H1 (cell line): ENCODE measurements around the gene PRKCA. TPM values are rescaled to one million over a fixed set of nuclear protein-coding genes. Genes with fewer than 3 reads are reported as not detected.

Experiments
- CTCF ChIA-PET: fragments of 300-600 bp; sonication (Branson Sonifier 250); formaldehyde crosslinking; loops from one replicate; lab custom pipeline; 2021; ENCODE audit not compliant: partially characterized antibody; lab: Charles Lee
- POLR2A ChIA-PET: fragments of 300-600 bp; sonication (Branson Sonifier 250); formaldehyde crosslinking; loops from one replicate; lab custom pipeline; 2021; ENCODE audit warnings: inconsistent platforms; ENCODE audit not compliant: partially characterized antibody; lab: Charles Lee
- DNase-seq, 2 experiments: peaks; one replicate each; pipeline versions ENCODE4 v3.0.0 to v3.0.0-alpha.2; 2010 to 2022; ENCODE audit warnings: low spot score in 2 of 2, low read depth in 1 of 2, mixed read lengths in 1 of 2
- FAIRE-seq: peaks from 2 replicates; lab custom pipeline; 2011; peaks lifted over from hg19 to GRCh38; lab: Jason Lieb, UNC
- H2AFZ ChIP-seq: 2 replicates; pipeline ENCODE4 v1.8.1; 2012; ENCODE audit warnings: low read length, inconsistent platforms
- H2AK5ac ChIP-seq: 2 replicates; pipeline ENCODE4 v1.6.1; 2013; ENCODE audit warnings: low read depth, low read length
- H2BK120ac ChIP-seq: replicated peaks from 2 replicates; pipeline ENCODE3; 2013; ENCODE audit warnings: low read depth, low read length, inconsistent platforms
- H2BK12ac ChIP-seq: 2 replicates; pipeline ENCODE4 v1.6.1; 2013; ENCODE audit warnings: low read depth, low read length
- H2BK15ac ChIP-seq: 2 replicates; pipeline ENCODE4 v1.6.1; 2013; ENCODE audit warnings: low read length
- H2BK20ac ChIP-seq: 2 replicates; pipeline ENCODE4 v1.6.1; 2013; ENCODE audit warnings: low read length
- H2BK5ac ChIP-seq: 2 replicates; pipeline ENCODE4 v1.6.1; 2013; ENCODE audit warnings: low read depth, low read length
- H3K14ac ChIP-seq: 2 replicates; pipeline ENCODE4 v1.6.1; 2013; ENCODE audit warnings: inconsistent platforms; ENCODE audit not compliant: insufficient read length
- H3K18ac ChIP-seq: 2 replicates; pipeline ENCODE4 v1.6.1; 2013; ENCODE audit warnings: low read length; ENCODE audit errors: extremely low read depth
- H3K23ac ChIP-seq: 2 replicates; pipeline ENCODE4 v1.6.1; 2013; ENCODE audit warnings: inconsistent platforms; ENCODE audit not compliant: insufficient read length
- H3K23me2 ChIP-seq: 2 replicates; pipeline ENCODE4 v1.6.1; 2013; ENCODE audit warnings: low read depth, low read length
- H3K27ac ChIP-seq: 2 replicates; pipeline ENCODE4 v1.6.1; 2011; ENCODE audit warnings: low read depth, low read length, inconsistent platforms
- H3K27me3 ChIP-seq, 4 experiments: replicated peaks in 1 of 4; 1 replicate in 1 of 4; 2 replicates in 3 of 4; pipeline versions ENCODE4 v1.6.1 to v1.8.1; 2011 to 2013; ENCODE audit warnings: low read length in 3 of 4, mild to moderate bottlenecking in 3 of 4, inconsistent platforms in 2 of 4, mixed read lengths in 2 of 4, moderate library complexity in 1 of 4; ENCODE audit not compliant: control insufficient read depth in 3 of 4, insufficient read depth in 3 of 4; ENCODE audit errors: extremely low read depth in 1 of 4
- H3K36me3 ChIP-seq, 4 experiments: 2 replicates each; pipeline versions ENCODE4 v1.6.1 to v1.8.1; 2011 to 2013; ENCODE audit warnings: mild to moderate bottlenecking in 4 of 4, low read length in 3 of 4, moderate library complexity in 2 of 4, control low read depth in 1 of 4, inconsistent platforms in 1 of 4; ENCODE audit not compliant: insufficient read depth in 4 of 4, control insufficient read depth in 2 of 4
- H3K4ac ChIP-seq: replicated peaks from 2 replicates; pipeline ENCODE3; 2013; ENCODE audit warnings: low read length, low read depth, mixed read lengths, inconsistent platforms; ENCODE audit not compliant: insufficient read length
- H3K4me1 ChIP-seq, 4 experiments: replicated peaks in 1 of 4; 1 replicate in 1 of 4; 2 replicates in 3 of 4; pipeline versions ENCODE4 v1.6.1 to v1.8.1; 2011 to 2013; ENCODE audit warnings: low read length in 3 of 4, inconsistent platforms in 2 of 4, mixed read lengths in 1 of 4; ENCODE audit not compliant: insufficient read depth in 4 of 4, control insufficient read depth in 3 of 4
- H3K4me2 ChIP-seq, 2 experiments: 2 replicates each; pipeline versions ENCODE4 v1.6.1 to v1.8.1; 2011 to 2013; ENCODE audit warnings: low read depth in 2 of 2, low read length in 2 of 2, control low read depth in 1 of 2, inconsistent platforms in 1 of 2, mild to moderate bottlenecking in 1 of 2; ENCODE audit not compliant: insufficient read depth in 1 of 2
- H3K4me3 ChIP-seq, 4 experiments: fragments of 200-600, 300-600 bp in 1 of 4; sonication (generic), shearing (Covaris generic), sonication (Bioruptor Twin) in 1 of 4; 2 replicates each; pipeline versions ENCODE4 v1.5.1 to v1.8.1; 2011 to 2016; ENCODE audit warnings: low read length in 4 of 4, low read depth in 3 of 4, control low read depth in 2 of 4, inconsistent platforms in 2 of 4, mild to moderate bottlenecking in 2 of 4, mixed read lengths in 1 of 4, moderate library complexity in 1 of 4; ENCODE audit not compliant: insufficient read depth in 2 of 4; ENCODE audit errors: extremely low read depth in 1 of 4
- H3K56ac ChIP-seq: replicated peaks from 2 replicates; pipeline ENCODE3; 2013; ENCODE audit warnings: low read depth, mild to moderate bottlenecking, mixed read lengths, low read length, inconsistent platforms; ENCODE audit not compliant: insufficient read length
- H3K79me1 ChIP-seq: 2 replicates; pipeline ENCODE4 v1.6.1; 2013; ENCODE audit warnings: low read depth, low read length, control low read depth
- H3K79me2 ChIP-seq, 2 experiments: 2 replicates each; pipeline versions ENCODE4 v1.6.1 to v1.8.1; 2012 to 2013; ENCODE audit warnings: low read length in 2 of 2, mild to moderate bottlenecking in 2 of 2, inconsistent platforms in 1 of 2; ENCODE audit not compliant: insufficient read depth in 2 of 2, control insufficient read depth in 1 of 2
- H3K9ac ChIP-seq, 4 experiments: replicated peaks in 1 of 4; 1 replicate in 1 of 4; 2 replicates in 3 of 4; pipeline versions ENCODE4 v1.6.1 to v1.8.1; 2011 to 2013; ENCODE audit warnings: low read depth in 3 of 4, low read length in 3 of 4, control low read depth in 2 of 4, mild to moderate bottlenecking in 2 of 4, moderate library complexity in 2 of 4, inconsistent platforms in 1 of 4; ENCODE audit errors: extremely low read depth in 1 of 4
- H3K9me3 ChIP-seq, 2 experiments: 2 replicates each; pipeline versions ENCODE4 v1.6.1 to v1.8.1; 2012 to 2013; ENCODE audit warnings: mild to moderate bottlenecking in 2 of 2, moderate library complexity in 2 of 2, control low read depth in 1 of 2, inconsistent platforms in 1 of 2, low read depth in 1 of 2, low read length in 1 of 2, mixed read lengths in 1 of 2; ENCODE audit not compliant: insufficient read depth in 2 of 2
- H4K20me1 ChIP-seq, 2 experiments: replicated peaks in 1 of 2; 2 replicates each; pipeline versions ENCODE3 to v1.8.1; 2011 to 2013; ENCODE audit warnings: inconsistent platforms in 2 of 2, low read length in 2 of 2, mild to moderate bottlenecking in 1 of 2; ENCODE audit not compliant: insufficient read depth in 2 of 2, control insufficient read depth in 1 of 2
- H4K5ac ChIP-seq: 2 replicates; pipeline ENCODE4 v1.6.1; 2013; ENCODE audit warnings: low read length, low read depth, mixed read lengths, inconsistent platforms; ENCODE audit not compliant: insufficient read length
- H4K8ac ChIP-seq: 2 replicates; pipeline ENCODE4 v1.8.0; 2013; ENCODE audit warnings: mild to moderate bottlenecking, moderate library complexity, low read length, inconsistent platforms; ENCODE audit not compliant: insufficient read depth; ENCODE audit errors: extremely low read depth
- H4K91ac ChIP-seq: replicated peaks from 2 replicates; pipeline ENCODE3; 2013; ENCODE audit warnings: low read length, mixed read lengths, inconsistent platforms; ENCODE audit not compliant: insufficient read length
- WGBS, 2 experiments: shearing (Covaris generic) in 1 of 2; methylation state at CpG; one replicate each; pipeline versions ENCODE4 v1.1.6 to v1.1.7; 2013 to 2015; ENCODE audit warnings: low lambda C conversion rate in 2 of 2, mixed read lengths in 2 of 2, inconsistent platforms in 1 of 2, low coverage in 1 of 2, missing lambda C conversion rate in 1 of 2; ENCODE audit not compliant: insufficient replicate concordance in 2 of 2, insufficient coverage in 1 of 2, insufficient read length in 1 of 2; ENCODE audit errors: extremely low coverage in 1 of 2, missing lambda C conversion rate in 1 of 2; 5-methylcytosine and 5-hydroxymethylcytosine counted together
- polyA plus RNA-seq, 7 experiments: library from polyadenylated mRNA; depleted of rRNA in 3 of 7; stranded (reverse) in 5 of 7; unstranded in 2 of 7; fragments of >200 nt in 5 of 7; fragments of 200-250 nt in 2 of 7; gene quantifications; 1 replicate in 5 of 7; 2 replicates in 1 of 7; 4 replicates in 1 of 7; pipeline versions ENCODE4 v1.2.1 to v1.2.3, GENCODE V29; 2011 to 2013; ENCODE audit warnings: missing spikeins in 2 of 7, mixed read lengths in 2 of 7
- total RNA-seq: library from RNA; stranded (reverse); fragmentation: NEBNext Ultra II Directional; extraction: Animal tissue kit (Norgen Biotek cat#: 25700); gene quantifications from 2 replicates; pipeline ENCODE4 v1.2.1, GENCODE V29; 2021

Gene PRKCA
- total and polyA plus RNA-seq, 2 of the 8 experiments (the other 6 are each of a cell fraction or from before 2014, with no cell fraction given) = 5.8 to 17.8 TPM

DNA sequence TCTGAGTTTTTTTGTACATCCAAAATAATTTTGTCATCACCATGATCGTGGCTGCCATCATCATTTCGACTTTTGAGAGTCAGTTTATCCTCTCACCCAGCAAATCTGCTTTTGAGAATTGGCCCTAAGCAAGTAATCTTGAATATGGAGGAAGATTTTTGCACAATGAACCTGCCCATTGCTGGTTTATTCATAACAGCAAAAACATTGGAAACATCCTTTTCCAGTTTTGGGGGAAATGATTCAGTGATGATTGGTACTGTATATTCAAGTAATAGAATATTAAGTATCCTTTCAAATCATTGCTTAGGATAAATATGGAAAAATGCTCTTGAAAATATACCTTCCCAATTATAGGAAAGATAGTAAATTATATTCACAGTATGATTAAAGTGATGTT lies 53.1 kb downstream of the PRKCA start:
- H4K20me1 ChIP-seq = peaks cover 0 to 3% of the 10 kb centered on the region in 2 experiments
- peaks cover 0 to 30% of the 10 kb centered on the region in 2 experiments; a peak in 2 of 4 replicates for H3K79me2 ChIP-seq
- no peak overlapping the region for H3K27ac ChIP-seq
- H3K56ac ChIP-seq = no peak overlapping the region
- H3K4me2 ChIP-seq = no peak overlapping the region
- H2BK120ac ChIP-seq = no peak overlapping the region
- H2BK20ac ChIP-seq = no peak overlapping the region
- H3K9ac ChIP-seq = no peak overlapping the region
- no peak overlapping the region for H3K4ac ChIP-seq
- no peaks in the 10 kb centered on the region for H3K9me3 ChIP-seq
- no peak overlapping the region for H3K23ac ChIP-seq
- no peaks in the 10 kb centered on the region for H3K27me3 ChIP-seq
- no peak overlapping the region for H2BK5ac ChIP-seq
- no peak overlapping the region for H3K4me3 ChIP-seq
- ChIA-PET CTCF (interaction anchor here (1.7 kb wide), 1 partner anchor 9 kb away, joined by 4 read pairs; no protein-coding TSS in a partner anchor), POLR2A (interaction anchor here (0.6 to 0.9 kb wide), 2 partner anchors 18 to 1009 kb away, joined by 3 to 4 read pairs; no protein-coding TSS in a partner anchor)
- H3K79me1 ChIP-seq = peaks cover under 1% of the 10 kb centered on the region; the same call in 1 of the 2 replicates
- no peak overlapping the region for H2AFZ ChIP-seq
- H3K4me1 ChIP-seq = peaks cover 0 to 9% (median 1%) of the 10 kb centered on the region in 4 experiments; a peak in 2 of 7 replicates
- H4K91ac ChIP-seq = no peak overlapping the region
- no peak overlapping the region for H2BK15ac ChIP-seq
- no peak overlapping the region for H3K18ac ChIP-seq
- no peak overlapping the region for H4K8ac ChIP-seq
- H3K14ac ChIP-seq = no peak overlapping the region
- H3K36me3 ChIP-seq = no peaks in the 10 kb centered on the region
- no peak overlapping the region for H2AK5ac ChIP-seq
- DNase-seq = no peak
- H4K5ac ChIP-seq = no peak overlapping the region
- no peak for FAIRE-seq
- no peaks in the 10 kb centered on the region for H3K23me2 ChIP-seq
- no peak overlapping the region for H2BK12ac ChIP-seq
- WGBS, 2 experiments = 84% methylated on average over 2 of the region's 2 CpGs; no CpG with 5 or more reads in 1 of the 2 experiments
